AG08395 (cell line): Measurements from ENCODE around the gene MYH10.
A peak's percentile ranks its signal among the peaks of the same experiment; 100 is the strongest.

Experiments used
- DNase-seq: peaks from one replicate; pipeline ENCODE4 v3.0.0; 2012; ENCODE audit warnings: mixed read lengths, low spot score

MYH10 gene

DNA sequence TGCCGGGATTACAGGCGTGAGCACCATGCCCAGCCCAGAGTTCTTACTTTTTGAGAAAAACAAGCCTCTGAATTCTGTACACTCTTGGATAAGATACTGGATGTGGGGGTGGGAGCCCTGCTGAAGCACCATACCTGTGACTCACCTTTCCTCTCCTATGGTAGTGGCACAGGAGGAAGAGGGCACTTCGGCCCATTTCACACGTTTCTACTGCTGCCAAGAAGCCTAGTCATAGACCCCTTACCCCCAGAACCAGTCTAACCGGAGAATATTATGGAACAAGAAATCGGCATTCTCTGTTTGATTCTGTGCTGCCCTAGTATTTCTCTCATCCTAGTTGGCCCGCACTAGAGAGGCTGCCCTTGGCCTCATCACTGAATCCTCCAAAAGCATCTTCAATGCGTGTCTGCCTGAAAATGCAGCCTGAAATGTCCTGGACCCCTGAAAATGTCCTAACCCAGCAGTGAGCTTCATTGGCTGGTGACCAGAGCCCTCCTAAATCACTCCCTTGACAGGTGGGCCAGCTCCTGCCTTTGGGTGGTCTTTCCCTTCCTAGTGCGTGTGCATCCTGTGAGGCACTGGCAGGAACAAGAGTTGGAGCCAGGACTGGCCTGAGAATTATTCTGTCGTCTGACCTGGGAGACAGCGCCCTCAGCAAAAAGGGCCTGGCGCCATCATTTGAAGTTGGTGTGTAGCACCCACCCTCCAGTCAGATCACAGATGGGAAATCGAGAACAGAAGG is 156.9 kb downstream of the MYH10 start:
- DNase-seq: no peak

DNA sequence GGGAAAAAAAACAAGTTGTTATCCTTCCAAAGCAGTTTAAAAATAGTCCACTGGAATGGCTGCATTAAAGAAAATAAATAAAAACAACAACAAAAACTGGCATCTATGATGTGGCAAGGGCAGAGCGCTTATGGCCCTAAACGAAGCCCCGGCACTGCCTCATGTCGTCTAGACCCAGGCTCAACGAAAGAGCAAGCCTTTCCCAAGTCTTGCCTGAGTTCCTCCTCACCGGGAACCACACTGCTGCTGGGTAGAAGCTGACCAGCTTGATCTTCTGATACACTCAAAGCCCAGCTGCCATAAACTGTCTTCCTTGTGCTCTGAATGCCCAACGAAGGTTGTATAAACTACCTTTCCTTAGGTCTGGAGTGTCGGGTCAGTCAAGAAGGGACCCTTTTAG is 157.9 kb downstream of the MYH10 start:
- DNase-seq: no peak

DNA sequence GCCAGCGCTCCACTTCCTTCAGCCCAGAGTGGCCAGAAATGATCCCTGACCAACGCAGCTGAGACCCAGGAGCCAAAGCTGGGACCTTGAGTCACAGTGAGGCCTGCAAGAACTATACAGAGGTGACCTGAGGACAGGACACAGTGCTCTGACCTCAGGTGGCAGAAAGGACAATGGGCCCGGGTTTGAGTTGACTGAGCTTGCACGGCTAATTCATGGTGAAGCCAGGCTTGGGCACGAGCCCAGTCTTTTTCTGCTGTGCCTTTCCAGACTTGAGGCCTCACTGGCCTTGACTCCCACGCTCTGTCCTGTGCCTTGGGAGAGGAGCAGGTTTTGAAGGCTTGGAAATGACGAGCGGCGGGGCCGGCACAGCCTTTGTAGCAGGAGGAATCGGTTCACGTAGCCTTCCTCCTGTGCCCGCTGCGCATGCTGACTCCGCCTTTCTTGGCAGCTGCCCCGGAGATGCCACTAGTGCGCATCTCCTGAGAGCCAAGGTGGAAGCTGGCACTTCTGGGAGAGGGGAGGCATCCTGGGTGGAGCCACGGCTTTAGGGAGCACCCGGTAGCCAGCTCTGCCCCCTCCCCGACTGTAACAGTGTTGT is 160.0 kb downstream of the MYH10 start:
- no peak for DNase-seq

DNA sequence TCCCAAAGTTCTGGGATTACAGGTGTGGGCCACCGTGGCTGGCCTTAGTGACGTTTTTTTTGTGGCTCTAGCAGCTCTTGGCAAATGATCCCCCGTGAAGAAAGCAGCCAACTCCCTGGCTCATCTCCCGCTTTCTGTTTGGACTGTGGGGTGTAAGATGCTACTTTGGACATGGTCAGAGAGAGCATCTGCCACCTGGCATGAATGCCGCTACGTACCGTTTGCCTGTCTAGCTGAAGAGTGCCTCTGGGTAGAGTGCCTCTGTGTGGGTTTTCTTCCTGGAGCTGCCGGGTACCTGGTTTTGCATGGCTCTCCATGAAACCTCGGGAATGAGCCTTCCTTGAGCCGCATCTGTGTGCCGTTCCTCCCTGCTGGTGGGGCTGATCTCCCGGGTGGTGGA is 160.6 kb downstream of the MYH10 start:
- no peak for DNase-seq

DNA sequence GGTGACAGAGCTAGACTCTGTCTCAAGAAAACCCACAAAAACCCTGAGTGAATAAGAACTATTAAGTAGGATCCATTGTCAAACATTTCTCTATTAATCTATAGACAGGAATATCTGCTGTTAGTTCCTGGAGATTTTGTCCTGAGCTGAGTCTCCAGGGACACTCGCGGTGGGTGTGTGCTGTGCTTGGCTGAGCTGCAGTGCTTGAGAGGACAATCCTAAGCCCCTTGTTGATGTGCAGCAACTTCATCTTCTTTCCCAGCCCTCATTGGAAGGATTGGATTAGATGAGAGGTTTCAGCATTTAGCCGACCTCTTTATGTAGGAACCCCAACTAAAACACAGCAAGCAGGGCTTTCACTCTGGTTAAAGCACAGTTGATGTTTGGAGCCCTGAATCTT is 161.5 kb downstream of the MYH10 start:
- DNase-seq: no peak

DNA sequence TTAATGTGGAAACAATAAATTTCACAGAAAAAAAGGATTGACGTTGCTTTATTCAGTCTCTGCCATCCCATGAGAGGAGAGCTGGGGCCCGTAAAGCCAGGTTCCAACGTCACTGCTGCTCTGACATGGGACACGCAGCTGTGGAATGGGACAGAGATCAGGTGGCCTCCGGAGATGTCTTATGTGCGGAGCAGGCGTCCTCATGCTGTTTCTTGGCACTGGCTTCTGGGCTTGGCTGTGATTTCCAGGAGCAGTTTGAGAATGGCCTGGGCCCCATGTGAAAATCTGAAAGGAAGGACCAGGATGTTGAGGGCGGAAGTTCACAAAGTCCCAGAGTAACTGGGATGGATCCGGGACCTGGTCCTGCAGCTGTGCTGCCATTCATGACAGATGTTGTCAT is 162.4 kb downstream of the MYH10 start:
- no peak for DNase-seq

DNA sequence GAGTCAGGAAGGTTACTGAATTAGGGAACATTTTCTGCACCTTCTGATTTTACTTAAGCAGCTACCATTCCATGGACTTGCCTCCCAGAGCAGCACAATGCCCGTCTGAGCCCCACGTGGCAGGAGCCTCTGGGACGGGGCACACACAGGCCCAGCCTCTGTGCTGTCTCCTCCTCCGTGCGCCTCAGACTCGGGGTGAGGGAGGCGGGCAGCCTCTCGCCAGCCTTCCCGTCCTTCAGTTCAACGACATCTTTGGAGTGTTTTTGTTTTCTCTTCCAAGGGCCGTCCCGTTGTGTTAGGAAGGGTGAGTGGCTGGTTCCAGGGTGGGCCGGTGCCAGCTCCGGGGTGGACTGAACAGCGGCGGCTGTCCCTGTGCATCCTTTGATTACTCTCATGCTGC is 163.0 kb downstream of the MYH10 start:
- DNase-seq: no peak

DNA sequence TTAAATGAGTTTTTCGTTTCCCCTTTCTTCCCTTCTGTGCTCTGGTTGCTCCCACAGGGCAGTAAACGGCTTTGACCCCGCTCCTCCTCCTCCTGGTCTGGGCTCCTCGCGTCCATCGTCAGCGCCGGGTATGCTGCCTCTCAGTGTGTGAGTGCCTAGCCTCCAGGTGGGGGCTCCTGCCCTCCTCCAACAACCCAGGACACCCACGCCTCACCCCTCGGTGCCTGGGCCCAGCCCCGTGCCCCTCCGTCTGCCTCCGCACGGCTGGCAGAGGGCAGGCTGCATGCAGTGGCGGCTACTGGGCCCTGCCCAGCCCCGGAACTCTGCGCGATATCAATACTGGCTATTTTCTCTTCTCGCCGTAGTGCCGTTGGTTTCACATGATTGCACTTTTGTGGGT is 163.7 kb downstream of the MYH10 start:
- no peak for DNase-seq

DNA sequence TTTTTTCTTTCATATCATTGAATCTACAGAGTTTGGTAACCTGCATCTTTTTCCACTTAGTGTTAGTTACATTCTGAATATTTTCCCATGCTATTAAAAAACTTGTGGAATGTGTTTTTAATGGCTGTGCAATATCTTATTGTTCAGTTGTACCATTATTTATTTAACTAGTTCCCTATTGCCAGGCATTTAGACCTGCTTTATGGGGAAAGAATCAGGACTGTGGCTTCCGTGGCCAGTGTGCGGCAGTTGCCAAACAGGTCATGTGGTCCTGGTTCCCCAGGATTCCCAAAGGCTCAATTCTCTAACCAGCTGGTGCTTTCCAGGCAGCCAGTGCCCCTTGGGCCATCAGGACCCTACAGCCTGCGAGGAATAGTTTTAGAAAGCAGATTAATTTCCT is 164.1 kb downstream of the MYH10 start:
- peak; percentile 66 for DNase-seq

DNA sequence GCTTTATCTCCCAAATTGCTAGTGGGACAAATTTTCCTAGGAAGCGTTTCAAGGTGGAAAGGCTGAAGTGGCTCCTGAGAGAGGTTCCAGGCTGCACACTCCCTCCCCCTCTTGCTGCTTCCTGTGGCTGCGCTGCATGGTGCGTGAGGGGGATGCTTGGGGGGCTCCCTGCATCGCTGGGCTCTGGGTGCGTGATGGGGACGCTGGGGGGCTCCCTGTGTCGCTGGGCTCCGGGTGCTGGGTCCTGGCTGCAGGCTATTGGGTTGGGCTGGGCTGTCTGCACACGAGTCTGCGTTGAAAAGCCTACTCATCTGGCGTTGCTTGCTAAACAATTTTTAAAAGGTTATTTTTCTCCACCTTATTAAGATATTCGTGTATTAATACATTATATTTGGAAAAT is 164.8 kb downstream of the MYH10 start:
- no peak for DNase-seq

DNA sequence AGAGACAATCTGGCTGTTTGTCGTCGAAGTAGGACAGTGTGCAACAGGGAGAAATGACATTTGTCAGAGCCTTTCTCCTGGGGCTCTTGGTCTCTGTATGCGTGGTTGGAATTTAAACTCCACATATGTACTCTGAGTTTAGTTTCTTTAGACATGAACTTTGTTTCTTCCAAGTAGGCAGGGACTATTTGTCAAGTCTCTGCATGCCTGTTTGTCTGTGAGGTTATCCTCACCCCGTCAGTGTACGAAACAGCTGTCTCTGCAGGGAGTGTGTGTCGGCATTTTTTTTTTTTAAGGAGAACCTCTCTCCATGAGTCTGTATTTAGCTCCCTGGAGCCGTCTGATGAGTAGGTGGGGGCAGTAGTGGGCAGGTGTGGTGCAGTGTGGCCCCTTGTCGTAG is 165.2 kb downstream of the MYH10 start:
- DNase-seq: no peak

DNA sequence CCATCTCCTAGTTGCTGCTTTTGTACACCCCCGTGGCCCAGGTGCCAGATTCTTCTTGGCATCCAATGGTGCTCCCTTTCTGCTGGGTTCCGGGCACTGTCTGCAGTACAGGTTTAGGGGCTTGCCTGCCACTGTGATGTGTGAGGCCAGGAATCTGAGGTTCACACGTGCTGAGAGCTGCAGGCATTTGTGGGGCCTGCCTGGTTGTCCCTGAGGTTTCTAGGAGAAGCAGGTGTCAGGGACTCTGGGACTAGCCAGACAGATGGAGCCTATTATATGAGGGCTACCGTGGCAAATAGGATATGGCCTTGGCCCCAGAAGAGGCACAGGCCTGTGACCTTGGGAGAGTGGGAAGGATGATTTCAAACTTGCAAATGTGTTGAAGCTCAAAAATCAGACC is 165.6 kb downstream of the MYH10 start:
- DNase-seq: no peak

DNA sequence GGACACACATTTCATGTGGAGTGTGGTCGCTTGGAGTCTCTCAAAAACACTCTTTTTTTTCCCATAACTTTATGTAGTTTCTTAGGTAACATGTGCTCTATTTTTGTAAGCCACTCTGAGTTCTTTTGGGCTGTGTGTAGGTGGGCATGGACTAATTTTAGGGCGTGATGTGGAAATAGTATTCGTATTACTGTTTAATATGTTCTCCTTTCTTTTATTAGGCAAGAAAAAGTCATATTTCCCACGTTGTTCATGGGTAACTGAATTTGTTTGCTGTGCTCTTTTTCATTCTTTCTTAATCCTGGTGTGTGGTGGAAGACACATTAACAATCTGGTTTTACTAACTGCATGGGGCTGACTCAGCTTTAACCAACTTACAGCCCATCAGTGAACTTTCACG is 167.4 kb downstream of the MYH10 start:
- peak; percentile 62 for DNase-seq

DNA sequence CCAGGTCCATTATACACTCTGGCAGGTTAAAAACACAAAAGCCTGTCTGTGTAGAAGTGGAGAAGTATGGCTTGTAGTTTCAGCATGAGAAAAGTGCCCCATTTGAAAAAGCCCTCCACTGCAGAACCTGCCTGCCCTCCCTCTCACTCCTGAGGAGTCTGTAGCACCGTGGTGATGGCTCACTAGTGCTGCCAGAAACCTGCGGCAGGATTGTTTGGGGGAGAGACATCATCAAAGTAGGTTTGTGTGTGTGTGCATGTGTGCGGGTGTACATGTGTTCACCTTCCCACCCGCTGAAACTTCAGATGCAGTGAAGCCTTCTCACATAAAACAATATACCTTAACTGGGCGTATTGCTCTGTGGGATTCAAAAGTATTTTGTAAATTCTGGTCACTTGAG is 168.0 kb downstream of the MYH10 start:
- no peak for DNase-seq

DNA sequence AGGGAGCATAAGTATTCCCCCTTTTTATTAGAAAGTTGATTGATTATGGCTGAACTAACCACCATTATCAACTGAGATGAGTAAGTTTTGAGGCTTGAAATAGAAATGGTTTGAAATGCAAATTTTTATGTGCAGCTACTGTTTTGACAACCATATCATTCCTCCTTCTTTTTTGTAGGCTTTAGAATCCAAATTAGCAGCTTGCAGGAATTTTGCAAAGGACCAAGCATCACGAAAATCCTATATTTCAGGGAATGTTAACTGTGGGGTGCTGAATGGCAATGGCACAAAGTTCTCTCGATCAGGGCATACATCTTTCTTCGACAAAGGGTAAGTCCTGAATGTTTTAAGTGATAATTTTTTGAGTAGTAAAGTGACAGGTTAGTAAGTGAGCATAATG is 170.7 kb downstream of the MYH10 start:
- DNase-seq: no peak

DNA sequence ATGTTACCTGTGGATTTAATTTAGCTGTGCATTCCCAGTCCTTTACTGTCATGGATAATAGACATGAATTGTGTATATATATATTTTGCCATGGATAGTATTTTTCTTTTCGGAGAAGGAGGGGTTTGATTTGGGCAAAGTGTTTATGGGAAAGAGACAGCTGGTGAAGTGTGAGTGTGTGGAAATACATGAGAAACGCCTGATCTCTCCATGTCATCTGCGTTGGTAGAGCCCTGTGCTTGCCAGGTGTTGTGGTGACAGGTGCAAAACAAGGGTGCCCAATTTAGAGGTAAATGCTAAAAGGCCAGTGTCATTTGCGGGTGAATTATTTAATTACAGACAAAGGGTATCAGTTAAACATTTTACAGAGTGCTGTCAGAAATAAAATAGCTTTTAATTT is 171.4 kb downstream of the MYH10 start:
- DNase-seq: no peak

DNA sequence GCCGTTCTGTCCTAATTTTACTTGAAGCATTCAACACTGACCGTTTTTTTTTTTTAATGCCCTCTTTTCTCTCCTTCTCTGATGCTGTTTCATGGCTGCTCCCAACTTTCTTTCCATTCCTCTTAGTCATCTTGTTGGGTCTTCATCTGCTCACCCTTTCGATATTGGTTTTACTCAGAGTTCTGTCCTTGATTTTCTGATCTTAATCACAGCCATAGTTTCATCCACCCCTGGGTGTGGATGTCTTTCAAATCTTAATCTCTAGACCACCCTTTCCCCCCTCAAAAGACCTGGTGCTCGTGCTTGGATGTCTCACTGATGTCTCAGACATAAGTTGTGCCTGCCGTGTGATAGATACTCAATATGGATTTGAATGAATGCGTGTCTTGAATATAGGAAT is 172.4 kb downstream of the MYH10 start:
- DNase-seq: no peak

DNA sequence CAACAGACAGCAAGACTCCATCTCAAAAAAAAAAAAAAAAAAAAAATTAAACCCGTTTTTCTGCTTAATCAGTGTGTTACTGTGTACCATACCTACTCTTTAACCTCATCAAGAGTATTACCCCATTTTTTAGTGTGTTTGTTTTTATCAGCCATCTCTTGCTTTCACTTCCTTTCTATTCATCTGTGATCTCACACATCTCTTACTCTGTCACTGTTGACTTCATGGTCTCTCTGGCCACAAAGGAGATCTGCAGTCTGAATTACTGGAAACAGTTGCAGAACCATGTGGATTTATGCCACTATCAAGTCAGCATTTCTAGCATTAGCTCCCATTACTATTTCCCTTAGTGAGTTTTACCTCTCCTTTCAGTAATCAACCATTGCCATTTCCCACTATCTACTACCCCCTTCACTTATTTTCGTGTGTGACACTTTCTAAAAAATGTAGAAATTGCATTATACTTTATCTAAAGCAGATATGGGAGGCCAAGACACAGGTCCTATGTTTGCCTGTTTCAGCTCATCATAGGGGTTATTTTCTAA is 174.8 kb downstream of the MYH10 start:
- no peak for DNase-seq

DNA sequence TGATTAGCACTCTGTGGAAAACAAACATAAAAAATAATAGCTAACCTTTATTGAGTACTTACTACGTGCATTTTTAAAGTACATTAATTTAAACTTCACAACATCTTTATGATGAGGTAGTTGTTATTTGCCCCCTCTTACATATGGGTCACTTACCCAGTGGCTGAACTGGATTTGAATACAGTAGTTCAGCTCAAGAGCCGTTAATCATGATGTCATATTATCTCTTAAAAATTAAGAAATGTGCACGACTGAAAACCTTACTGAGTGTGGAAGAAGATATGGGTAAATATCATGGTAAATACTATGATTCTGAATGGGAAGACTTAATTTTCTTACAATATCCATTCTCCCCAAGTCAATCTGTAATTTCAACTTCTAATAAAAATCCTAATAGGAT is 177.2 kb downstream of the MYH10 start:
- DNase-seq: no peak

DNA sequence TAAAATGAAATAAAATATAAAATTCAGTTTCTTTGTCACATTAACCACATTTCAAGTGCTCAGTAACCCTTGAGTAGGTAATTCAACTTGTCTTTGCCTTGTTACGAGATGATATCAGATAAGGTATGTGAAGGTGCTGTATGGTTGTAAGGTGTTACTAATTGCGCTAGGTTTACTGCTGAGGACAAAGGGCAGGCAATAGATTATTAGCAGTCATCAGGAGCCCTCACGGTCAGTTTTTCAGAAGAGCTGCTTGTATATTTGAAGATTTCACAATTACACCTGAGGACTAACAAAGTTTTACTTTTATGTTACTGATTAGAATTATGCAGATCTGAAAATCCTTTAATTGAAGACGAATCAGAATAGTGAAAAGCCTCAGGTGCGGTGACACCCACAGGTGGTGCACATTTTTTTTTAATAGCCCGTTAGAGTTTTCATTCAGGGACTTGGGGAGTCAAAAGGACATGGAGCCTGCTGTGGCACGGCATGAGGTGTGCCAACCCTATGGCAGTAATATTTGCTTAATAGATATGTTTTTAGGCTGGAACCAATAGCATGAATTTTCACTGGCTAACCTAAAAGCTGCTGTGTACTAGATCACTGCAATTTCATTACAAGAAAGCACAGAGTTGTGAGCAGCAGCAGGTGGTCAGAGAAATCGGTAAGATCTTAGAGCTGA is 178.5 kb downstream of the MYH10 start:
- no peak for DNase-seq

DNA sequence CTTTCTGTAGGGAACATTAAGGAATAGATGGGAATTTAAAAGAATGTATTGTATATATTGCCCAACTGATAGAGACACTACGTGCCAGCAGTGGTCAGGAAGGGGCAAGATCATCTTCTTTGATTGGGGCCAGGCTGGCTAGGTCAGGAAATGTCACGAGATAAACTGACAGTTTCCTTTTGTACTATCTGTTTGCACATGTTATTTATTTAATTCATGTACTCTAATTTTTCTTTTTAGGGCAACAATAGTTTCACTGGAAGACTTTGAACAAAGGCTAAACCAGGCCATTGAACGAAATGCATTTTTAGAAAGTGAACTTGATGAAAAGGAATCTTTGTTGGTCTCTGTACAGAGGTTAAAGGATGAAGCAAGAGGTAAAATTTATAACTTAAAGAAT is 182.2 kb downstream of the MYH10 start:
- no peak for DNase-seq

DNA sequence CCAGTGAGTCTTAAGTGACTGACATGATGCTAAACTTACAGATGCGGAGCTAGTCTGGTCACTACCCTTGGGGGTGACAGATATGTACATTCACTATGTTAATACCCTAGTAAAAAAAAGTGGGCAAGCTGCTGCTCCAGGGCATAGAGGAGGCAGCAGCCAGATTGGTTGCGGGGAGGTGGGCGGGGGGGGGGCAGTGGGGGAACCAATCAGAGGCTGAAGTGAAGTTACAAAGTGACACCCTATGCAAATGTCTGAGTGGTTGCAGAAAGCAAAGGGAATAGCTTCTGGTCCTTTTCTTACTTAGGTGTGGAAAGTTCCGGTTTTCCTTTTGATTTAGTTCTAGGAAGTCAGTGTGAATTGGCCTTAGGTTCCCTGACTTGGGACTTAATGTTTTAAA is 182.7 kb downstream of the MYH10 start:
- DNase-seq: no peak

DNA sequence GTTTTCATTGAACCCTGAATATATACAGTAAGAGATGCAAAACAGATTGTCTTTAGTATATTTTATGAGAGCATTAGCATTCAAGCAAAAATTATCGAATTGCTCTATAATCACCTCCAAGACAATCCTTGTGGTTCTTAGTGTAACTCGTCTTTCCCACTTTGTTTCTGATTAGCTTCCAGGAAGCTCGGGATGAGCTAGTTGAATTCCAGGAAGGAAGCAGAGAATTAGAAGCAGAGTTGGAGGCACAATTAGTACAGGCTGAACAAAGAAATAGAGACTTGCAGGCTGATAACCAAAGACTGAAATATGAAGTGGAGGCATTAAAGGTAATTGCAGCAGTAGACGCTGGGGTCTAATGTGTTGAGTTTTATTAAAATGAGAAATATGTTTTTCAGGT is 185.0 kb downstream of the MYH10 start:
- DNase-seq: no peak
